ENCODE measurements around the gene RYR2.

Gene RYR2

GRCh38 chr1:237640966-237641365, 599.0 kb downstream of the RYR2 start:
- no peak for TF ChIP-seq ZC3H10 (CRISPR knock-in tag; IDR thresholded peaks at IDR 0.05)
- no peak for TF ChIP-seq ZNF565 (CRISPR knock-in tag; conservative IDR thresholded peaks at IDR 0.05; ENCODE audit: low read depth)
- TF ChIP-seq, protein P1, sequence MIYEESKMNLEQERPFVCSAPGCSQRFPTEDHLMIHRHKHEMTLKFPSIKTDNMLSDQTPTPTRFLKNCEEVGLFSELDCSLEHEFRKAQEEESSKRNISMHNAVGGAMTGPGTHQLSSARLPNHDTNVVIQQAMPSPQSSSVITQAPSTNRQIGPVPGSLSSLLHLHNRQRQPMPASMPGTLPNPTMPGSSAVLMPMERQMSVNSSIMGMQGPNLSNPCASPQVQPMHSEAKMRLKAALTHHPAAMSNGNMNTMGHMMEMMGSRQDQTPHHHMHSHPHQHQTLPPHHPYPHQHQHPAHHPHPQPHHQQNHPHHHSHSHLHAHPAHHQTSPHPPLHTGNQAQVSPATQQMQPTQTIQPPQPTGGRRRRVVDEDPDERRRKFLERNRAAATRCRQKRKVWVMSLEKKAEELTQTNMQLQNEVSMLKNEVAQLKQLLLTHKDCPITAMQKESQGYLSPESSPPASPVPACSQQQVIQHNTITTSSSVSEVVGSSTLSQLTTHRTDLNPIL (CRISPR knock-in tag; IDR thresholded peaks at IDR 0.05; ENCODE audit: low read depth) = no peak
- TF ChIP-seq ZFP30 (CRISPR knock-in tag; IDR thresholded peaks at IDR 0.05) = no peak
- no peak for ATAC-seq

- ATAC-seq = no peak
- TF ChIP-seq ARNTL (CRISPR knock-in tag; IDR thresholded peaks at IDR 0.05; ENCODE audit: borderline replicate concordance, low read depth) (no peak), ESRRG (CRISPR knock-in tag; IDR thresholded peaks at IDR 0.05) (no peak), ZNF565 (CRISPR knock-in tag; conservative IDR thresholded peaks at IDR 0.05; ENCODE audit: low read depth) (no peak), RARB (CRISPR knock-in tag; IDR thresholded peaks at IDR 0.05) (no peak)
- TF ChIP-seq, protein P2, sequence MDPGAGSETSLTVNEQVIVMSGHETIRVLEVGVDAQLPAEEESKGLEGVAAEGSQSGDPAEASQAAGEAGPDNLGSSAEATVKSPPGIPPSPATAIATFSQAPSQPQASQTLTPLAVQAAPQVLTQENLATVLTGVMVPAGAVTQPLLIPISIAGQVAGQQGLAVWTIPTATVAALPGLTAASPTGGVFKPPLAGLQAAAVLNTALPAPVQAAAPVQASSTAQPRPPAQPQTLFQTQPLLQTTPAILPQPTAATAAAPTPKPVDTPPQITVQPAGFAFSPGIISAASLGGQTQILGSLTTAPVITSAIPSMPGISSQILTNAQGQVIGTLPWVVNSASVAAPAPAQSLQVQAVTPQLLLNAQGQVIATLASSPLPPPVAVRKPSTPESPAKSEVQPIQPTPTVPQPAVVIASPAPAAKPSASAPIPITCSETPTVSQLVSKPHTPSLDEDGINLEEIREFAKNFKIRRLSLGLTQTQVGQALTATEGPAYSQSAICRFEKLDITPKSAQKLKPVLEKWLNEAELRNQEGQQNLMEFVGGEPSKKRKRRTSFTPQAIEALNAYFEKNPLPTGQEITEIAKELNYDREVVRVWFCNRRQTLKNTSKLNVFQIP (CRISPR knock-in tag; IDR thresholded peaks at IDR 0.05; ENCODE audit: borderline replicate concordance, low read depth) = no peak
These were observed 608.8 kb downstream of the RYR2 start for GRCh38 chr1:237650809-237651208.

GRCh38 chr1:237655778-237656177, 613.8 kb downstream of the RYR2 start:
- no peak for ATAC-seq
- TF ChIP-seq, protein P3, sequence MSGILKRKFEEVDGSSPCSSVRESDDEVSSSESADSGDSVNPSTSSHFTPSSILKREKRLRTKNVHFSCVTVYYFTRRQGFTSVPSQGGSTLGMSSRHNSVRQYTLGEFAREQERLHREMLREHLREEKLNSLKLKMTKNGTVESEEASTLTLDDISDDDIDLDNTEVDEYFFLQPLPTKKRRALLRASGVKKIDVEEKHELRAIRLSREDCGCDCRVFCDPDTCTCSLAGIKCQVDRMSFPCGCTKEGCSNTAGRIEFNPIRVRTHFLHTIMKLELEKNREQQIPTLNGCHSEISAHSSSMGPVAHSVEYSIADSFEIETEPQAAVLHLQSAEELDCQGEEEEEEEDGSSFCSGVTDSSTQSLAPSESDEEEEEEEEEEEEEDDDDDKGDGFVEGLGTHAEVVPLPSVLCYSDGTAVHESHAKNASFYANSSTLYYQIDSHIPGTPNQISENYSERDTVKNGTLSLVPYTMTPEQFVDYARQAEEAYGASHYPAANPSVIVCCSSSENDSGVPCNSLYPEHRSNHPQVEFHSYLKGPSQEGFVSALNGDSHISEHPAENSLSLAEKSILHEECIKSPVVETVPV (CRISPR knock-in tag; IDR thresholded peaks at IDR 0.05) = no peak
- TF ChIP-seq PPARA (CRISPR knock-in tag; IDR thresholded peaks at IDR 0.05; ENCODE audit: borderline replicate concordance) (no peak), ISL1 (CRISPR knock-in tag; IDR thresholded peaks at IDR 0.05) (no peak), ZNF565 (CRISPR knock-in tag; conservative IDR thresholded peaks at IDR 0.05; ENCODE audit: low read depth) (no peak), SNAI2 (CRISPR knock-in tag; IDR thresholded peaks at IDR 0.05) (no peak), TSHZ2 (CRISPR knock-in tag; IDR thresholded peaks at IDR 0.05) (no peak), ESRRG (CRISPR knock-in tag; IDR thresholded peaks at IDR 0.05) (no peak), PATZ1 (CRISPR knock-in tag; IDR thresholded peaks at IDR 0.05; ENCODE audit: borderline replicate concordance) (no peak), CSDC2 (CRISPR knock-in tag; IDR thresholded peaks at IDR 0.05) (no peak), ZC3H10 (CRISPR knock-in tag; IDR thresholded peaks at IDR 0.05) (no peak), TOX (CRISPR knock-in tag; IDR thresholded peaks at IDR 0.05; ENCODE audit: borderline replicate concordance) (no peak), ZFP3 (CRISPR knock-in tag; IDR thresholded peaks at IDR 0.05) (no peak), TCF4 (CRISPR knock-in tag; IDR thresholded peaks at IDR 0.05; ENCODE audit: borderline replicate concordance) (no peak), GLIS3 (CRISPR knock-in tag; IDR thresholded peaks at IDR 0.05) (no peak), ZFP30 (CRISPR knock-in tag; IDR thresholded peaks at IDR 0.05) (no peak), OSR1 (CRISPR knock-in tag; IDR thresholded peaks at IDR 0.05) (no peak), BACH2 (CRISPR knock-in tag; IDR thresholded peaks at IDR 0.05; ENCODE audit: borderline replicate concordance) (no peak), ZNF70 (CRISPR knock-in tag; IDR thresholded peaks at IDR 0.05) (no peak)
- TF ChIP-seq, protein P2 (CRISPR knock-in tag; IDR thresholded peaks at IDR 0.05; ENCODE audit: borderline replicate concordance, low read depth) = no peak
